ENCODE measurements around the gene ANKRD9. TPM values are rescaled to one million over a fixed set of nuclear protein-coding genes. Genes with fewer than 3 reads are reported as not detected.
"Not testable (repeated sequence)": the region's sequence is repeated elsewhere in the genome, so short reads cannot be mapped to it uniquely, and the experiment has no call there.

The ANKRD9 gene
- total RNA-seq, 4 donors from 2014 or later, result 1.8 to 16.5 (median 7.5) TPM

DNA sequence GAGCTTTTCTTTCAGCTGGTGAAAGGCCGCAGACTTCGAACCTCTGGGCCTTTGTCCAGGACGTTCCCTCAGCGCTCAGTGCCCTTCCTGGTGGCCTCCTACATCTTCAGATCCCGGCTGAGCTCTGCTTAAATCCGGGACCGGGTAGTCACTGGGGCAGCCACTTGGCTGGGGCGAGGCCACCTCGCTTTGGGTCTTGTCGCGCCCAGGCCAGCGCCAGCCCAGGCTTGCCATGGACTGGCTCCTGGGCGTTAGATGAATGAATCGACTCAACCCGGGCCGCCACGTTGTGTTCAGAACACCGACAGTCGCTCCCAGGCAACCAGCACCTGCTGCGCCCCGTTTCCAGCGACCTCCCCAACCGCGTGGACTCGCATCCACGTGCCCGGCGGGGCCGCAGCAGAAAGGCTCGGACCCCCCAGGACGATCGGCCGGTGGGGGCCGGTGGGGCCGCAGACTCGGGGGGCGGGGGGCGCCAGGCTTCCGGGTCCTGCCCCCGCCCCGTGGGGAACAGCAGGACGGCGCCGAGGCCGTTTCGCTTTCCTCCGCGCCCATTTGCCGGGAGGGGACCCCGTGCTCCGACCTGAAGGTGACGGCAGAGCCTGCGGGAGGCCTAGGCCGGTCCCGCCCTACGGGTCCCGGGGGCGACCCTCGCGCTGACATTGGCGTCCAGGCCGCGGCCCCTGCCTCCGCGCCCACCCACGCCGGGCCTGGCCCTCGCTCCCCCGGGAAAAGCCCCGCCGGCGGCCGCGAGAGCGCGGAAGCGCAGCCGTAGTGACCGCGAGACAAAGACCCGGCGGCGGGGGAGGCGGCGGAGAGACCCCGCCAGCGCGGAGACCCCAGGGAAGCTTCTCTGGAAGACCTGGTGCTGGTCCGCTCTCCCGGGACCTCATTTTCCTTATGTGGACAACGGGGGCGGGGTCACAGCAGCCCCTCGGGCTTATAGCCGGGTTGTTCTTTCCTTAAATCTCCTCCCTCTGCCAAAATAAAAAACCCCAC is 45.5 kb upstream of the ANKRD9 start:
- no peak for TF ChIP-seq POLR2A (IDR thresholded peaks at IDR 0.05)
- TF ChIP-seq, protein P1, sequence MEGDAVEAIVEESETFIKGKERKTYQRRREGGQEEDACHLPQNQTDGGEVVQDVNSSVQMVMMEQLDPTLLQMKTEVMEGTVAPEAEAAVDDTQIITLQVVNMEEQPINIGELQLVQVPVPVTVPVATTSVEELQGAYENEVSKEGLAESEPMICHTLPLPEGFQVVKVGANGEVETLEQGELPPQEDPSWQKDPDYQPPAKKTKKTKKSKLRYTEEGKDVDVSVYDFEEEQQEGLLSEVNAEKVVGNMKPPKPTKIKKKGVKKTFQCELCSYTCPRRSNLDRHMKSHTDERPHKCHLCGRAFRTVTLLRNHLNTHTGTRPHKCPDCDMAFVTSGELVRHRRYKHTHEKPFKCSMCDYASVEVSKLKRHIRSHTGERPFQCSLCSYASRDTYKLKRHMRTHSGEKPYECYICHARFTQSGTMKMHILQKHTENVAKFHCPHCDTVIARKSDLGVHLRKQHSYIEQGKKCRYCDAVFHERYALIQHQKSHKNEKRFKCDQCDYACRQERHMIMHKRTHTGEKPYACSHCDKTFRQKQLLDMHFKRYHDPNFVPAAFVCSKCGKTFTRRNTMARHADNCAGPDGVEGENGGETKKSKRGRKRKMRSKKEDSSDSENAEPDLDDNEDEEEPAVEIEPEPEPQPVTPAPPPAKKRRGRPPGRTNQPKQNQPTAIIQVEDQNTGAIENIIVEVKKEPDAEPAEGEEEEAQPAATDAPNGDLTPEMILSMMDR (IDR thresholded peaks at IDR 0.05), result no peak
- H3K9me3 ChIP-seq, result no peaks in the 10 kb centered on the region
- H3K36me3 ChIP-seq, result no peaks in the 10 kb centered on the region
- intact Hi-C loops (cut with DNase I; ENCODE audit: low total_unique reads), result no loop called here
- peak in 1 of 2 donors; percentile 35 for DNase-seq
- no peaks in the 10 kb centered on the region for H3K4me1 ChIP-seq
- peak overlapping the region; percentile 52 to 64 for H3K4me3 ChIP-seq
- no peaks in the 10 kb centered on the region for H3K27me3 ChIP-seq
- H3K27ac ChIP-seq, result peak overlapping the region; percentile 35 to 39

DNA sequence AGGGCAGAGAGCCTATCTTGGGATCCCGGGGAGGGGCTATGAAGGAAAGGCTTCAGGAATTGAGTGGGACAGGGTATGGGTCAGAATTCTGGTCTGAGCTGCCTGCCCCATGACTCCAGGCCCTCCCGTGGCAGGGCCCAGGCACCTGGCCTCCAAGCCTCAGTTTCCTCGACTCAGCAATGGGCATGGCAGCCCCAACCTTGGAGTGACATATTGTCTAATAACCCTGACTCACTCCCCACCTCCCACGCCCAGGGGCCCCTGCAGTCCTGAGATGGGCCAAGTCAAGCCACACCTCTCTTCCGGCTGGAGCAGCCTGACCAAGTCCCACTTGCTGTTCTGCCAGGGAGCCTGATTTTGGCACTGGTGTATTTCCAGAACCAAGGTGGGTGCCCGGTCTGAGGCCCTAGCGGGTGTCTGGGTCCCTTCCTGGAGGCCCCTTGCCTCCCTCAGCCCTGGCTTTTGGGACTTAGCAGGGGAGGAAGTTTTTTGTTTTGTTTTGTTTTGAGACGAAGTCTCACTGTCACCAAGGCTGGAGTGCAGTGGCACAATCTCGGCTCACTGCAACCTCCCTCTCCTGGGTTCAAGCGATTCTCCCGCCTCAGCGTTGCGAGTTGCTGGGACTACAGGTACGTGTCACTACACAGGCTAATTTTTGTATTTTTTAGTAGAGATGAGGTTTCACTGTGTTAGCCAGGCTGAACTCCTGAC is 42.6 kb upstream of the ANKRD9 start:
- Histone ChIP-seq H3K4me3 (no peak overlapping the region), H3K27me3 (no peaks in the 10 kb centered on the region), H3K27ac (no peak overlapping the region), H3K4me1 (no peaks in the 10 kb centered on the region), H3K36me3 (no peaks in the 10 kb centered on the region), H3K9me3 (no peaks in the 10 kb centered on the region)
- intact Hi-C loops (cut with DNase I; ENCODE audit: low total_unique reads), result no loop called here
- TF ChIP-seq POLR2A (IDR thresholded peaks at IDR 0.05), result no peak
- TF ChIP-seq, protein P1 (IDR thresholded peaks at IDR 0.05), result no peak
- no peak for DNase-seq

DNA sequence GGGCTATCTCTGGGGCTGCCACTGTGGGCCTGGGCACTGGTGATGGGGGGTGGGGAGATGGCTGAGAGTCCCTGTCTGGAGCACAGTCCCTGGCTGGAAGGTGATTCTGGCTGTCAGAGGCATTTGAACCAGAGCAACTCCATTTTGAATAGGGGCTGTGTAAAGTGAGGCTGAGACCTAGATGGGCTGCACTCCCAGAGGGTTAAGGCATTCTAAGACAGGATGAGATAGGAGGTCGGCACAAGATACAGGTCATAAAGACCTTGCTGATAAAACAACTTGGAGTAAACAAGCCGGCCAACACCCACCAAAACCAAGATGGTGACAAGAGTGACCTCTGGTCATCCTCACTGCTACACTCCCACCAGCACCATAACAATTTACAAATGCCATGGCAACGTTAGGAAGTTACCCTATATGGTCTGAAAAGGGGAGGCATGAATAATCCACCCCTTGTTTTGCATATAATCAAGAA is 41.4 kb upstream of the ANKRD9 start:
- H3K36me3 ChIP-seq; H3K27ac ChIP-seq; H3K9me3 ChIP-seq; DNase-seq; H3K27me3 ChIP-seq; H3K4me1 ChIP-seq; H3K4me3 ChIP-seq; intact Hi-C loops (cut with DNase I; ENCODE audit: low total_unique reads): not testable (repeated sequence)

DNA sequence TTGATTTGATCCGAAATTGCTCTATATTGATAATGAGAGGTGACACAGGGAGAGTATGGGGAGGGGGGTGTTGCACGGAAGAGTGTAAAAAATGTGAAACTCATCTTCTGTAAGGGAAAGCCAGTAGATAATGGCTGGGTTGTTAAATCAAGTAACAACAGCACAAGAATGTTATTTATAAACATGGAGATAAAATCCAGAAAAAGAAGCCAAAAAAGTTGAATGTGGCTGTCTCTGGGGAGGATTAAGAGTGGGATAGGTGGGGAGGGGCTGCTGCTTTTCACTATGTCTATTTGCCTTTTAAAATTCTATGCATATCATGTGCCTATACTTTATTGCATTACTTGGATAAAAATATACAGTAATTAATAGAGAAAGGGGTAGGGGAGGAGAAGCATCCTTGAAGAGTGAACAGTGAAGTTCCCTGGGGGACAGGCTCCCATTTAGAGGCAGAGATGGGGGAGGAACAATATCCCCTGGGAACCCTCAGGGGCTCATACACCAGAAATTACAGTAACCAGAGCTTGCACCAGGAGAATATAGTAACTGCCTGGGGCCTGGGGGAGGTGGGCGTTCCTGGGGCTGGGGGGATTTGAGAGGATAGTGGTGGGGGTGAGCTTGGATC is 39.2 kb upstream of the ANKRD9 start:
- no peak for DNase-seq
- intact Hi-C loops (cut with DNase I; ENCODE audit: low total_unique reads), result no loop called here
- TF ChIP-seq, protein P1 (IDR thresholded peaks at IDR 0.05), result no peak
- TF ChIP-seq POLR2A (IDR thresholded peaks at IDR 0.05), result no peak
- no peak overlapping the region for H3K4me3 ChIP-seq
- H3K4me1 ChIP-seq, result peaks cover 0 to 6% of the 10 kb centered on the region in 2 donors
- H3K36me3 ChIP-seq, result no peaks in the 10 kb centered on the region
- peaks cover 0 to 6% of the 10 kb centered on the region in 2 donors for H3K27me3 ChIP-seq
- H3K27ac ChIP-seq, result no peak overlapping the region
- no peaks in the 10 kb centered on the region for H3K9me3 ChIP-seq

DNA sequence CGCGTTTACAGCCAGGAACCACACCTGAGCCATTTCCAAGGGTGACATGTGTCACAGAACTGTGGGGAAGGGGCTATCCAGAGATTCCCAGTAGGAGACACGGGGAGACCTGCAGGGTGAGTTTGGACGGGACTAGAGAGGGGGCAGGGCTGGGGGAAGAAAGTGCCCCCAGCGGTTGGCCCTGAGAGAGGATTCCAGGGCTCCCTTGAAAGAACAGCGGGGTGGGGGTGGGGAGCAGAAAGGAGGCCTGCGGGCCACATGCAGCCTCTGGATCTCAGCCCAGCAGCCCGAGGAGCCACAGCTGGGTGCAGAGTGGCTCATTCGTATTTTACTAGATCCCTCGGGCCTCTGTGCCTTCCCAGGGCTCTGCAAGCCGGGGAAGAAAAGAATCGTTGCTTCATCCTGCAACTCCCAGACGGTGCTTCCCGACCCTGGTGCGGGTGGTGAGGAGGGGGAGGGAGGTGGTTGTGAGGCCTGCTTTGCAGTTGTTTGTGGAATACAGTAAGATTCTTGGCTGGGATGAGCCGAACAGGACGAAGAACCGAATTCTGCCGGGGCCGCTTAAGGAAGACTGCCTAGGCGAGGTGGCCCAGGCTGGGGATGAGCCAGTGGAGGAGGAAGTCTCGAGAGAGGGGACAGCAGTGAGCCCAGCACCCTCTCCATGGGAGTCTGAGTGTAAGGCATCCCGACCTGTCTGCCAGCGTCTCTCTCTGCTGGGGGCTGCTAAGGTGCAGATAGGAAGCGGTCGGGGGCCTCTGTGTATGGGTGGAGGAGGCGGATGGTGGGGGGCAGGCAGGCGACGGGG is 36.1 kb upstream of the ANKRD9 start:
- Histone ChIP-seq H3K4me3 (no peak overlapping the region), H3K27ac (no peak overlapping the region), H3K36me3 (no peaks in the 10 kb centered on the region), H3K27me3 (peaks cover 0 to 6% of the 10 kb centered on the region in 2 donors), H3K9me3 (no peaks in the 10 kb centered on the region), H3K4me1 (peaks cover 0 to 6% of the 10 kb centered on the region in 2 donors)
- no peak for DNase-seq
- intact Hi-C loops (cut with DNase I; ENCODE audit: low total_unique reads), result no loop called here
- TF ChIP-seq POLR2A (IDR thresholded peaks at IDR 0.05), result no peak
- TF ChIP-seq, protein P1 (IDR thresholded peaks at IDR 0.05), result no peak

All from uterus (tissue), 4 donors.